Hepatocyte (in vitro differentiated cells): ENCODE data around the gene LRRC3. TPM values are rescaled to one million over a fixed set of nuclear protein-coding genes. Genes with fewer than 3 reads are reported as not detected.

Experiments used
- DNase-seq: peaks from one replicate; pipeline ENCODE4 v3.0.0-alpha.2; 2016; ENCODE audit warnings: low spot score
- H2AFZ ChIP-seq: fragments of 200-600 bp; sonication (generic); 2 replicates; pipeline ENCODE4 v1.6.0; 2016; ENCODE audit warnings: antibody characterized with exemption, mild to moderate bottlenecking
- H3K27ac ChIP-seq: fragments of 200-600 bp; sonication (generic); 2 replicates; pipeline ENCODE4 v1.5.1; 2016; ENCODE audit warnings: mild to moderate bottlenecking
- H3K27me3 ChIP-seq: fragments of 200-600 bp; sonication (generic); 2 replicates; pipeline ENCODE4 v1.6.1; 2016
- H3K36me3 ChIP-seq: fragments of 200-600 bp; sonication (generic); replicated peaks from 2 replicates; pipeline ENCODE4 v1.5.1; 2016; ENCODE audit warnings: low read depth; ENCODE audit not compliant: insufficient read depth
- H3K4me1 ChIP-seq: fragments of 200-600 bp; sonication (generic); 2 replicates; pipeline ENCODE4 v1.5.1; 2016; ENCODE audit warnings: mild to moderate bottlenecking, moderate library complexity; ENCODE audit not compliant: insufficient read depth
- H3K4me2 ChIP-seq: fragments of 200-600 bp; sonication (generic); 2 replicates; pipeline ENCODE4 v1.6.0; 2016
- H3K4me3 ChIP-seq: fragments of 200-600 bp; sonication (generic); 2 replicates; pipeline ENCODE4 v1.5.1; 2016; ENCODE audit warnings: mild to moderate bottlenecking
- H3K79me2 ChIP-seq: fragments of 200-600 bp; sonication (generic); 2 replicates; pipeline ENCODE4 v1.6.0; 2017; ENCODE audit warnings: mild to moderate bottlenecking
- H3K9me2 ChIP-seq: fragments of 200-600 bp; sonication (generic); replicated peaks from 2 replicates; pipeline ENCODE4 v1.6.0; 2017; ENCODE audit warnings: mild to moderate bottlenecking; ENCODE audit not compliant: insufficient read depth
- H3K9me3 ChIP-seq: fragments of 200-600 bp; sonication (generic); 2 replicates; pipeline ENCODE4 v1.5.1; 2016; ENCODE audit warnings: low read depth, mild to moderate bottlenecking
- H4K20me1 ChIP-seq: fragments of 200-600 bp; sonication (generic); 2 replicates; pipeline ENCODE4 v1.6.0; 2016; ENCODE audit warnings: mild to moderate bottlenecking; ENCODE audit not compliant: insufficient read depth, poor library complexity, severe bottlenecking
- CTCF ChIP-seq: fragments of 200-600 bp; sonication (generic); IDR thresholded peaks from 2 replicates; pipeline ENCODE4 v1.5.1; 2016; ENCODE audit warnings: antibody characterized with exemption, mild to moderate bottlenecking; ENCODE audit not compliant: poor library complexity
- EZH2 ChIP-seq: fragments of 200-600 bp; sonication (generic); IDR thresholded peaks from 2 replicates; pipeline ENCODE4 v1.6.1; 2016; ENCODE audit warnings: antibody characterized with exemption, mild to moderate bottlenecking, borderline replicate concordance
- EZH2phosphoT487 ChIP-seq: fragments of 200-600 bp; sonication (generic); IDR thresholded peaks from one replicate; pipeline ENCODE4 v1.6.1; 2018; ENCODE audit warnings: antibody characterized with exemption, mild to moderate bottlenecking, low read depth, moderate library complexity; ENCODE audit not compliant: unreplicated experiment, severe bottlenecking
- WGBS: methylation state at CpG from one replicate; pipeline ENCODE4 v1.1.6; 2016; ENCODE audit warnings: low lambda C conversion rate; ENCODE audit errors: missing lambda C conversion rate; 5-methylcytosine and 5-hydroxymethylcytosine counted together
- polyA plus RNA-seq: library from polyadenylated mRNA; unstranded; fragments of >200 nt; fragmentation: Nextera tagmentation; extraction: Ambion mirVana; gene quantifications from 2 replicates; pipeline ENCODE4 v1.2.1, GENCODE V29; 2016
- total RNA-seq: library from RNA; depleted of rRNA; stranded (reverse); fragments of >200 nt; gene quantifications from 2 replicates; pipeline ENCODE4 v1.2.3, GENCODE V29; 2014

LRRC3 gene
- total and polyA plus RNA-seq, 2 experiments from 2014 or later, result 7.2 to 7.3 TPM

- no peak overlapping the region for H3K27ac ChIP-seq
- H3K4me3 ChIP-seq, result no peak overlapping the region
- H3K9me2 ChIP-seq, result no peaks in the 10 kb centered on the region
- no peaks in the 10 kb centered on the region for H3K9me3 ChIP-seq
- DNase-seq, result peak; percentile 42
- H3K36me3 ChIP-seq, result no peaks in the 10 kb centered on the region
- H2AFZ ChIP-seq, result no peak overlapping the region
- H3K4me2 ChIP-seq, result no peak overlapping the region
- H4K20me1 ChIP-seq, result no peaks in the 10 kb centered on the region
- no peak for TF ChIP-seq EZH2
- peak; percentile 46 for TF ChIP-seq CTCF
- no peak for TF ChIP-seq EZH2phosphoT487
- WGBS, result 34% methylated on average over 4 of the region's 4 CpGs
- H3K79me2 ChIP-seq, result peaks cover 10% of the 10 kb centered on the region
- no peaks in the 10 kb centered on the region for H3K27me3 ChIP-seq
- H3K4me1 ChIP-seq, result peaks cover 6% of the 10 kb centered on the region
Measured at GRCh38 chr21:44487831-44488230, 32.5 kb downstream of the LRRC3 start.

GRCh38 chr21:44489962-44490361 is 34.7 kb downstream of the LRRC3 start:
- Histone ChIP-seq H3K9me3 (no peaks in the 10 kb centered on the region), H4K20me1 (no peaks in the 10 kb centered on the region), H3K27ac (peak overlapping the region; percentile 29), H3K4me2 (peak overlapping the region; percentile 16), H3K9me2 (no peaks in the 10 kb centered on the region), H3K36me3 (no peaks in the 10 kb centered on the region), H3K4me3 (no peak overlapping the region), H3K27me3 (no peaks in the 10 kb centered on the region), H3K4me1 (peaks cover 6% of the 10 kb centered on the region), H2AFZ (no peak overlapping the region), H3K79me2 (peaks cover 10% of the 10 kb centered on the region)
- 45% methylated on average over 7 of the region's 7 CpGs for whole genome bisulfite sequencing
- TF ChIP-seq EZH2phosphoT487 (no peak), CTCF (peak; percentile 18), EZH2 (no peak)
- DNase-seq, result no peak

GRCh38 chr21:44490405-44490804 is 35.1 kb downstream of the LRRC3 start:
- H3K36me3 ChIP-seq, result no peaks in the 10 kb centered on the region
- TF ChIP-seq EZH2phosphoT487 (no peak), EZH2 (no peak), CTCF (no peak)
- 98% methylated on average over 17 of the region's 19 CpGs for WGBS

GRCh38 chr21:44490816-44491215 is 35.5 kb downstream of the LRRC3 start:
- Histone ChIP-seq H3K4me2 (no peak overlapping the region), H4K20me1 (no peaks in the 10 kb centered on the region), H3K9me3 (no peaks in the 10 kb centered on the region), H3K27ac (no peak overlapping the region), H3K27me3 (no peaks in the 10 kb centered on the region), H2AFZ (no peak overlapping the region), H3K4me3 (no peak overlapping the region), H3K36me3 (no peaks in the 10 kb centered on the region), H3K9me2 (no peaks in the 10 kb centered on the region), H3K4me1 (peaks cover 6% of the 10 kb centered on the region), H3K79me2 (peaks cover 10% of the 10 kb centered on the region)
- 92% methylated on average over 9 of the region's 9 CpGs for WGBS
- TF ChIP-seq EZH2 (no peak), CTCF (no peak), EZH2phosphoT487 (no peak)
- DNase-seq, result no peak

More at GRCh38 chr21:44490405-44490804, 35.1 kb downstream of the LRRC3 start:
- H3K27me3 ChIP-seq, result no peaks in the 10 kb centered on the region
- no peaks in the 10 kb centered on the region for H4K20me1 ChIP-seq
- H3K27ac ChIP-seq, result peak overlapping the region; percentile 29
- DNase-seq, result no peak
- H3K4me1 ChIP-seq, result peaks cover 6% of the 10 kb centered on the region
- no peak overlapping the region for H3K4me3 ChIP-seq
- H3K4me2 ChIP-seq, result no peak overlapping the region
- no peak overlapping the region for H2AFZ ChIP-seq
- H3K79me2 ChIP-seq, result peaks cover 10% of the 10 kb centered on the region
- no peaks in the 10 kb centered on the region for H3K9me2 ChIP-seq
- no peaks in the 10 kb centered on the region for H3K9me3 ChIP-seq
